GM18520 (cell line): ENCODE results near the gene FAM20C.
"Not testable (repeated sequence)": the region's sequence is repeated elsewhere in the genome, so short reads cannot be mapped to it uniquely, and the experiment has no call there.

ENCODE experiments used
- ATAC-seq: cut with Tn5 transposase; IDR thresholded peaks from one replicate; pipeline ENCODE4 v1.9.1; 2021; ENCODE audit not compliant: unreplicated experiment

FAM20C gene

GRCh38 chr7:173209-173918 is 19.0 kb upstream of the FAM20C start:
- ATAC-seq, result no peak

GRCh38 chr7:174716-175115 is 17.7 kb upstream of the FAM20C start:
- no peak for ATAC-seq

- no peak for ATAC-seq
These were observed 16.4 kb upstream of the FAM20C start for GRCh38 chr7:175955-176354.

- no peak for ATAC-seq
These were observed 16.0 kb upstream of the FAM20C start for GRCh38 chr7:176381-176780.

GRCh38 chr7:176786-177459 is 15.4 kb upstream of the FAM20C start:
- ATAC-seq, result no peak

- no peak for ATAC-seq
These were observed 13.9 kb upstream of the FAM20C start for GRCh38 chr7:178444-178843.

GRCh38 chr7:179209-179681 is 13.1 kb upstream of the FAM20C start:
- no peak for ATAC-seq

- no peak for ATAC-seq
These were observed 12.2 kb upstream of the FAM20C start for GRCh38 chr7:179948-180694.

GRCh38 chr7:181738-182137 is 10.6 kb upstream of the FAM20C start:
- ATAC-seq, result no peak

GRCh38 chr7:182502-182901 is 9.9 kb upstream of the FAM20C start:
- not testable (repeated sequence) for ATAC-seq

GRCh38 chr7:183496-184292 is 8.7 kb upstream of the FAM20C start:
- no peak for ATAC-seq

GRCh38 chr7:184294-185264 is 7.8 kb upstream of the FAM20C start:
- no peak for ATAC-seq

GRCh38 chr7:186516-187113 is 5.8 kb upstream of the FAM20C start:
- ATAC-seq, result no peak

GRCh38 chr7:187227-187927 is 5.0 kb upstream of the FAM20C start:
- ATAC-seq, result no peak

GRCh38 chr7:188174-188573 is 4.2 kb upstream of the FAM20C start:
- no peak for ATAC-seq

- no peak for ATAC-seq
These were observed 3.5 kb upstream of the FAM20C start for GRCh38 chr7:188727-189500.

- no peak for ATAC-seq
These were observed 2.7 kb upstream of the FAM20C start for GRCh38 chr7:189719-190118.

- no peak for ATAC-seq
These were observed 2.2 kb upstream of the FAM20C start for GRCh38 chr7:190196-190595.
